KMS-11 (cell line): ENCODE measurements around the gene OR14I1.

Experiments
- H2AFZ ChIP-seq: fragments of 200-600 bp; sonication (generic); 2 replicates; pipeline ENCODE4 v1.6.1; 2016; ENCODE audit warnings: antibody characterized with exemption, mixed run types, low read depth
- H3K27ac ChIP-seq: fragments of 200-600 bp; sonication (generic); 2 replicates; pipeline ENCODE4 v1.6.1; 2016; ENCODE audit warnings: mild to moderate bottlenecking, mixed run types
- H3K27me3 ChIP-seq: fragments of 200-600 bp; sonication (generic); 2 replicates; pipeline ENCODE4 v1.6.1; 2017; ENCODE audit warnings: mild to moderate bottlenecking, low read depth, mixed run types, moderate library complexity; ENCODE audit not compliant: insufficient read depth
- H3K36me3 ChIP-seq: fragments of 200-600 bp; sonication (generic); 2 replicates; pipeline ENCODE4 v1.6.1; 2017; ENCODE audit warnings: mild to moderate bottlenecking, mixed run types; ENCODE audit not compliant: insufficient read depth
- H3K4me1 ChIP-seq: fragments of 200-600 bp; sonication (generic); 2 replicates; pipeline ENCODE4 v1.6.1; 2016; ENCODE audit warnings: mild to moderate bottlenecking, low read depth, mixed run types; ENCODE audit not compliant: poor library complexity, severe bottlenecking
- H3K4me2 ChIP-seq: fragments of 200-600 bp; sonication (generic); 2 replicates; pipeline ENCODE4 v1.7.0; 2016; ENCODE audit warnings: mild to moderate bottlenecking, mixed run types
- H3K4me3 ChIP-seq: fragments of 200-600 bp; sonication (generic); IDR thresholded peaks from 2 replicates; pipeline ENCODE4 v1.6.1; 2017; ENCODE audit warnings: low read depth, low read length, mixed read lengths; ENCODE audit not compliant: insufficient read depth
- H3K79me2 ChIP-seq: fragments of 200-600 bp; sonication (generic); 2 replicates; pipeline ENCODE4 v1.6.1; 2016; ENCODE audit warnings: low read depth, mixed run types; ENCODE audit not compliant: insufficient read depth
- H3K9ac ChIP-seq: fragments of 200-600 bp; sonication (generic); 2 replicates; pipeline ENCODE4 v1.6.1; 2016; ENCODE audit warnings: mild to moderate bottlenecking, mixed run types
- H4K20me1 ChIP-seq: fragments of 200-600 bp; sonication (generic); 2 replicates; pipeline ENCODE4 v1.6.1; 2016; ENCODE audit warnings: mild to moderate bottlenecking, mixed run types; ENCODE audit not compliant: insufficient read depth
- CTCF ChIP-seq: fragments of 200-600 bp; sonication (generic); conservative IDR thresholded peaks from 2 replicates; pipeline ENCODE4 v1.6.1; 2017; ENCODE audit warnings: low read depth, mild to moderate bottlenecking, antibody characterized with exemption, low read length, moderate library complexity, mixed read lengths

Gene OR14I1

GRCh38 chr1:248733566-248733965 is 31.0 kb upstream of the OR14I1 start:
- Histone ChIP-seq H3K36me3 (no peaks in the 10 kb centered on the region), H3K27ac (no peak overlapping the region), H3K4me3 (no peak overlapping the region), H2AFZ (no peak overlapping the region), H3K9ac (no peak overlapping the region), H3K4me2 (no peak overlapping the region), H3K79me2 (no peaks in the 10 kb centered on the region), H4K20me1 (no peaks in the 10 kb centered on the region), H3K4me1 (no peaks in the 10 kb centered on the region), H3K27me3 (no peaks in the 10 kb centered on the region)
- TF ChIP-seq CTCF: no peak

GRCh38 chr1:248730507-248731335 is 28.2 kb upstream of the OR14I1 start:
- Histone ChIP-seq H3K27me3 (no peaks in the 10 kb centered on the region), H4K20me1 (no peaks in the 10 kb centered on the region), H3K4me2 (no peak overlapping the region), H3K4me3 (no peak overlapping the region), H3K79me2 (no peaks in the 10 kb centered on the region), H3K36me3 (no peaks in the 10 kb centered on the region), H2AFZ (no peak overlapping the region), H3K4me1 (no peaks in the 10 kb centered on the region), H3K27ac (no peak overlapping the region), H3K9ac (no peak overlapping the region)
- no peak for TF ChIP-seq CTCF

GRCh38 chr1:248714248-248714647 is 11.7 kb upstream of the OR14I1 start:
- no peak overlapping the region for H2AFZ ChIP-seq
- H3K4me3 ChIP-seq: no peak overlapping the region
- no peaks in the 10 kb centered on the region for H3K4me1 ChIP-seq
- H3K4me2 ChIP-seq: no peak overlapping the region
- no peaks in the 10 kb centered on the region for H3K27me3 ChIP-seq
- no peaks in the 10 kb centered on the region for H3K79me2 ChIP-seq
- no peak overlapping the region for H3K9ac ChIP-seq
- H3K27ac ChIP-seq: no peak overlapping the region
- TF ChIP-seq CTCF: no peak
- no peaks in the 10 kb centered on the region for H3K36me3 ChIP-seq
- H4K20me1 ChIP-seq: no peaks in the 10 kb centered on the region

GRCh38 chr1:248710305-248710900 is 7.8 kb upstream of the OR14I1 start:
- Histone ChIP-seq H3K27me3 (no peaks in the 10 kb centered on the region), H3K4me2 (no peak overlapping the region)
- TF ChIP-seq CTCF: no peak

More at GRCh38 chr1:248710305-248710900, 7.8 kb upstream of the OR14I1 start:
- Histone ChIP-seq H3K27ac (no peak overlapping the region), H3K9ac (no peak overlapping the region), H2AFZ (no peak overlapping the region), H3K79me2 (no peaks in the 10 kb centered on the region), H3K36me3 (no peaks in the 10 kb centered on the region), H3K4me3 (no peak overlapping the region), H4K20me1 (no peaks in the 10 kb centered on the region), H3K4me1 (no peaks in the 10 kb centered on the region)
